HCT116 (cell line): ENCODE measurements around the gene CNPY1. TPM values are rescaled to one million over a fixed set of nuclear protein-coding genes. Genes with fewer than 3 reads are reported as not detected.

Experiments
- ATAC-seq: fragments of 200-7000 bp; cut with Tn5 transposase; 2 replicates; pipeline ENCODE4 v1.9.1; 2020; ENCODE audit warnings: mild to moderate bottlenecking, moderate library complexity
- BruUV-seq: library from RNA; stranded (reverse); fragments of 400-500 nt; replicated peaks from 2 replicates; lab custom pipeline; 2021; lab: Mats Ljungman, UMichigan
- CTCF ChIA-PET: fragments of 300-600 bp; sonication (Branson Sonifier 250); formaldehyde crosslinking; loops from one replicate; lab custom pipeline; 2021; ENCODE audit warnings: antibody characterized with exemption; lab: Charles Lee
- POLR2A ChIA-PET: fragments of 300-600, 350-600 bp; sonication (Branson Sonifier 250); formaldehyde crosslinking; loops from one replicate; lab custom pipeline; 2021; ENCODE audit warnings: antibody characterized with exemption; lab: Charles Lee
- RAD21 ChIA-PET, 2 experiments: fragments of 300-600 bp; sonication (Branson Sonifier 250); formaldehyde crosslinking; loops; one replicate each; lab custom pipeline; 2023; ENCODE audit warnings: low total read pairs in 2 of 2; ENCODE audit not compliant: uncharacterized antibody in 2 of 2, unreplicated experiment in 2 of 2, low non-redundant PET in 1 of 2; lab: Charles Lee
- DNase-seq: peaks from one replicate; pipeline ENCODE4 v3.0.0-alpha.2; 2010; ENCODE audit warnings: low read depth, low spot score
- H2AFZ ChIP-seq: fragments of 200-600 bp; shearing (Covaris generic), sonication (generic); 2 replicates; pipeline ENCODE4 v1.6.1; 2017; ENCODE audit warnings: low read depth, mixed run types, mixed read lengths, antibody characterized with exemption, low read length; ENCODE audit not compliant: poor library complexity, severe bottlenecking
- H3K27ac ChIP-seq: 2 replicates; pipeline ENCODE4 v1.5.1; 2012; ENCODE audit warnings: low read depth, low read length
- H3K27me3 ChIP-seq: fragments of 200-600 bp; sonication (generic); 2 replicates; pipeline ENCODE4 v1.6.1; 2016; ENCODE audit warnings: mixed run types, low read length, mixed read lengths; ENCODE audit not compliant: insufficient read depth
- H3K36me3 ChIP-seq, 2 experiments: fragments of 200-500 bp in 1 of 2; fragments of 200-600 bp in 1 of 2; sonication (Bioruptor generic) in 1 of 2; sonication (generic) in 1 of 2; 2 replicates each; pipeline versions ENCODE4 v1.5.1 to v1.6.1; 2014 to 2016; ENCODE audit warnings: low read length in 2 of 2, inconsistent platforms in 1 of 2, mixed read lengths in 1 of 2, mixed run types in 1 of 2; ENCODE audit not compliant: insufficient read depth in 2 of 2, control insufficient read depth in 1 of 2
- H3K4me1 ChIP-seq, 2 experiments: fragments of 200-600 bp in 1 of 2; sonication (generic) in 1 of 2; 2 replicates each; pipeline versions ENCODE4 v1.5.1 to v1.6.1; 2012 to 2017; ENCODE audit warnings: low read length in 2 of 2, inconsistent platforms in 1 of 2, mild to moderate bottlenecking in 1 of 2, mixed read lengths in 1 of 2, mixed run types in 1 of 2, moderate library complexity in 1 of 2; ENCODE audit not compliant: insufficient read depth in 2 of 2, control insufficient read depth in 1 of 2
- H3K4me2 ChIP-seq: fragments of 200-600 bp; sonication (generic); 2 replicates; pipeline ENCODE4 v1.6.1; 2017; ENCODE audit warnings: mixed run types, low read length, mixed read lengths
- H3K4me3 ChIP-seq, 2 experiments: fragments of 200-600 bp in 1 of 2; sonication (generic) in 1 of 2; replicated peaks in 1 of 2; 2 replicates each; pipeline ENCODE4 v1.5.1; 2011 to 2016; ENCODE audit warnings: low read length in 2 of 2, control low read depth in 1 of 2, low read depth in 1 of 2, mild to moderate bottlenecking in 1 of 2, mixed read lengths in 1 of 2, mixed run types in 1 of 2
- H3K79me2 ChIP-seq: fragments of 200-600 bp; sonication (generic); 2 replicates; pipeline ENCODE4 v1.6.1; 2017; ENCODE audit warnings: mild to moderate bottlenecking, mixed run types, low read length, moderate library complexity, mixed read lengths; ENCODE audit not compliant: insufficient read depth
- H3K9ac ChIP-seq: fragments of 200-600 bp; sonication (generic); 2 replicates; pipeline ENCODE4 v1.6.1; 2016; ENCODE audit warnings: low read length, mixed read lengths
- H3K9me2 ChIP-seq: fragments of 200-600 bp; sonication (generic), shearing (Covaris generic); 2 replicates; pipeline ENCODE4 v1.6.1; 2017; ENCODE audit warnings: mixed run types, mild to moderate bottlenecking, moderate library complexity; ENCODE audit not compliant: insufficient read depth
- H3K9me3 ChIP-seq, 2 experiments: fragments of 200-500 bp in 1 of 2; fragments of 200-600 bp in 1 of 2; sonication (Bioruptor generic) in 1 of 2; sonication (generic) in 1 of 2; 2 replicates each; pipeline ENCODE4 v1.6.1; 2014 to 2017; ENCODE audit warnings: low read length in 2 of 2, mixed read lengths in 2 of 2, inconsistent platforms in 1 of 2, low read depth in 1 of 2, mild to moderate bottlenecking in 1 of 2, mixed run types in 1 of 2, moderate library complexity in 1 of 2; ENCODE audit not compliant: control insufficient read depth in 1 of 2, insufficient read depth in 1 of 2
- H4K20me1 ChIP-seq: fragments of 200-600 bp; sonication (generic), shearing (Covaris generic); 2 replicates; pipeline ENCODE4 v1.6.1; 2017; ENCODE audit warnings: mixed run types, mild to moderate bottlenecking, moderate library complexity; ENCODE audit not compliant: insufficient read depth
- CBX3 ChIP-seq: IDR thresholded peaks from 2 replicates; pipeline ENCODE4 v1.6.1; 2012; ENCODE audit warnings: low read depth
- EGR1 ChIP-seq: IDR thresholded peaks from 2 replicates; pipeline ENCODE4 v1.6.1; 2012; ENCODE audit warnings: low read depth
- EZH2 ChIP-seq: fragments of 200-600 bp; sonication (generic); IDR thresholded peaks from 2 replicates; pipeline ENCODE4 v1.6.1; 2017; ENCODE audit warnings: antibody characterized with exemption, mixed run types
- JUND ChIP-seq: IDR thresholded peaks from 2 replicates; pipeline ENCODE4 v1.6.1; 2012
- MAX ChIP-seq: IDR thresholded peaks from 2 replicates; pipeline ENCODE4 v1.6.1; 2012
- POLR2A ChIP-seq: IDR thresholded peaks from 2 replicates; pipeline ENCODE4 v1.7.0; 2011; ENCODE audit warnings: borderline replicate concordance; ENCODE audit not compliant: insufficient read depth, insufficient read length; ENCODE audit errors: extremely low read depth
- RAD21 ChIP-seq: IDR thresholded peaks from 2 replicates; pipeline ENCODE4 v1.6.1; 2012; ENCODE audit warnings: low read depth, mild to moderate bottlenecking
- REST ChIP-seq: IDR thresholded peaks from 2 replicates; pipeline ENCODE4 v1.6.1; 2012; ENCODE audit warnings: low read depth
- ZBTB33 ChIP-seq: IDR thresholded peaks from 2 replicates; pipeline ENCODE4 v1.6.1; 2011; ENCODE audit warnings: mild to moderate bottlenecking, low read length, moderate library complexity; ENCODE audit not compliant: insufficient replicate concordance; ENCODE audit errors: extremely low read depth
- ZFX ChIP-seq: fragments of 450-650 bp; IDR thresholded peaks from 2 replicates; pipeline ENCODE4 v1.6.1; 2017
- intact Hi-C: fragments of 100-400 bp; cut with micrococcal nuclease; formaldehyde crosslinking; loops from 2 replicates; pipeline ENCODE4 v1.10.0; 2022
- total RNA-seq: library from RNA; stranded (reverse); gene quantifications from one replicate; pipeline ENCODE4 v1.2.1, GENCODE V29; 2021; ENCODE audit not compliant: unreplicated experiment

CNPY1 gene
- total RNA-seq, 1 experiment from 2014 or later, result not detected

- POLR2A ChIA-PET, result no interaction called here
- no peak overlapping the region for H3K9ac ChIP-seq
- H3K9me2 ChIP-seq, result no peaks in the 10 kb centered on the region
- H3K27ac ChIP-seq, result no peak overlapping the region
- no peaks in the 10 kb centered on the region for H3K36me3 ChIP-seq
- no TSS peak for BruUV-seq
- TF ChIP-seq JUND (no peak), EZH2 (no peak), RAD21 (no peak), ZBTB33 (no peak), ZFX (no peak), EGR1 (no peak), POLR2A (no peak), REST (no peak), MAX (no peak), CBX3 (no peak)
- ATAC-seq, result no peak
- no peaks in the 10 kb centered on the region for H3K79me2 ChIP-seq
- intact Hi-C loops, result no loop called here
- no peak overlapping the region for H3K4me2 ChIP-seq
- CTCF ChIA-PET, result no interaction called here
- no peaks in the 10 kb centered on the region for H3K9me3 ChIP-seq
- H3K27me3 ChIP-seq, result peaks cover 8% of the 10 kb centered on the region; the same call in 1 of the 2 replicates
- DNase-seq, result no peak
- H3K4me1 ChIP-seq, result no peaks in the 10 kb centered on the region
- H3K4me3 ChIP-seq, result no peak overlapping the region
- H4K20me1 ChIP-seq, result no peaks in the 10 kb centered on the region
- no peak overlapping the region for H2AFZ ChIP-seq
- RAD21 ChIA-PET, result no interaction called here
Measured at GRCh38 chr7:155470686-155471638, 75.4 kb downstream of the CNPY1 start.
